Measurements from ENCODE around the gene SVOPL.

The SVOPL gene

DNA sequence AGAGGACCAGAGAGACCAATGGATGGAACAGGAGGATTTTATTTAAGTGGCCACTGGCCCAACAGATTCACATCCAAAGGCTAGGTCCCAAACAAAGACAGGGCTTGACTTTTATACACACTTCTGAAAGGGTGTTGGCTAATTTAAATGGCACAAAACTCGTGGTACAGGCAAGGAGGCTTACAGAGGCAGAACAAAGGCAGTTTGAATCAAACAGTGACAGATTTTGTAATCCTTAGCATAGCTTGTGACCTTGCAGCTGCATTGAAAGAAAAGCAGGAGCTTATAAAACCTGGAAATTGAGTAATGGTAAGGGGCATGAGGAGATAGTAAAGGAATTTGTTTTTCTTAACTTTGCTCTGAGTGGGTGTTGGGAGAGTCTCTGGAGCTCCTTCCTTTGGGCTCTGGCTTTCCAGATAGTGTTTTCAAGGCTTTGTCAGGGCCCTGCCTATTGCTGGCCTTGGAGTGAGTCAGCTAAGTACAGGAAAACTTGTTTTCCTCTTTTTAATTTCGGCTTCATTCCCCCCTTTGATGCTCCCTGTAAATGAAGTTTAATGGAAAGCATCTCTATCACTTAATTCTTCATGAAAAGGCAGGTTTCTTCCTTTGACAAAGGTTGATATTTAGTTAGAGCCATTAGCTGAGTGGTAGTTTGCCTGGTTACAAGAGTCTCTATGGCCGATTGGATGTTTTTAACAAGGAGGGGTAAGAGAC lies 144.2 kb downstream of the SVOPL start:
- H3K9ac ChIP-seq (ENCODE audit: low read depth, low read length), result no peak overlapping the region

DNA sequence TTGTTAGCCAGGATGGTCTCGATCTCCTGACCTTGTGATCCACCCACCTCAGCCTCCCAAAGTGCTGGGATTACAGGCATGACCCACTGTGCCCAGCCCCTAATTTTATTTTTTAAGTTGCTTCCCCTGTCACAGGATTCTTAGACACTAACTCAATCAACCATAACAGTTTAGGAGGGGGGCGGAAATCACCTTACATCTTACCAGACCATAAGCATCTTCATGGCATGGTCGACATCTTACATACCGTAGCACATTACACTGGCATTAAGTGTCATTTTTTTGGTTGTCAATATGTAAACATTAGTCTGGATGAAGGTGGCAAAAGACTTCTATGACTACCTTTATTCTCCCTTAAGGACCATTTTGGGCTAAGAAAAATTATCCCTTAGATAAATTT lies 145.5 kb downstream of the SVOPL start:
- H3K4me1 ChIP-seq (ENCODE audit: control insufficient read depth, insufficient read depth, low read length), result no peaks in the 10 kb centered on the region
- no peaks in the 10 kb centered on the region for H3K27me3 ChIP-seq (ENCODE audit: control insufficient read depth, insufficient read depth, low read length)
- peaks cover 99% of the 10 kb centered on the region for H3K36me3 ChIP-seq (ENCODE audit: control insufficient read depth, insufficient read depth, low read length)
- H3K9me3 ChIP-seq (ENCODE audit: control insufficient read depth, insufficient read depth, low read length), result peaks cover 49% of the 10 kb centered on the region
- no peak overlapping the region for H3K27ac ChIP-seq (ENCODE audit: low read depth, low read length)
- no peak overlapping the region for H3K9ac ChIP-seq (ENCODE audit: low read depth, low read length)
- no peak overlapping the region for H3K4me3 ChIP-seq (ENCODE audit: low read depth, low read length)

More for the DNA sequence above, 144.2 kb downstream of the SVOPL start:
- no peak overlapping the region for H3K4me3 ChIP-seq (ENCODE audit: low read depth, low read length)
- no peak overlapping the region for H3K27ac ChIP-seq (ENCODE audit: low read depth, low read length)
- peaks cover 99% of the 10 kb centered on the region for H3K36me3 ChIP-seq (ENCODE audit: control insufficient read depth, insufficient read depth, low read length)
- H3K9me3 ChIP-seq (ENCODE audit: control insufficient read depth, insufficient read depth, low read length), result peaks cover 49% of the 10 kb centered on the region
- no peaks in the 10 kb centered on the region for H3K4me1 ChIP-seq (ENCODE audit: control insufficient read depth, insufficient read depth, low read length)
- H3K27me3 ChIP-seq (ENCODE audit: control insufficient read depth, insufficient read depth, low read length), result no peaks in the 10 kb centered on the region

DNA sequence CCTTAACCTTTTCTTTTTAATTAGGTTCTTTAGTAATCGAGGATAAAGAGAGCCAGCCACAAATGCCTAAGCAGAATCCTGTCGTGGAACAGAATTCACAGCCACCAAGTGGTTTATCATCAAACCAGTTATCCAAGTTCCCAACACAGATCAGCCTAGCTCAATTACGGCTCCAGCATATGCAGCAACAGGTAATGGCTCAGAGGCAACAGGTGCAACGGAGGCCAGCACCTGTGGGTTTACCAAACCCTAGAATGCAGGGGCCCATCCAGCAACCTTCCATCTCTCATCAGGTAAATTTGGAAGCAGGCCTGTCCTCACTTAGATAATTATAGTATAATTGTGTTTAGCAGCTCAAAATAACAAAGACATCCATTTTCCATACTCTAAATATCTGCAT lies 146.5 kb downstream of the SVOPL start:
- Histone ChIP-seq H3K4me3 (ENCODE audit: low read depth, low read length) (no peak overlapping the region), H3K27ac (ENCODE audit: low read depth, low read length) (no peak overlapping the region), H3K9me3 (ENCODE audit: control insufficient read depth, insufficient read depth, low read length) (peaks cover 48% of the 10 kb centered on the region), H3K36me3 (ENCODE audit: control insufficient read depth, insufficient read depth, low read length) (peaks cover 99% of the 10 kb centered on the region), H3K4me1 (ENCODE audit: control insufficient read depth, insufficient read depth, low read length) (no peaks in the 10 kb centered on the region), H3K27me3 (ENCODE audit: control insufficient read depth, insufficient read depth, low read length) (no peaks in the 10 kb centered on the region), H3K9ac (ENCODE audit: low read depth, low read length) (no peak overlapping the region)

- Histone ChIP-seq H3K9me3 (ENCODE audit: control insufficient read depth, insufficient read depth, low read length) (peaks cover 47% of the 10 kb centered on the region), H3K4me3 (ENCODE audit: low read depth, low read length) (no peak overlapping the region), H3K27me3 (ENCODE audit: control insufficient read depth, insufficient read depth, low read length) (no peaks in the 10 kb centered on the region), H3K36me3 (ENCODE audit: control insufficient read depth, insufficient read depth, low read length) (peaks cover 99% of the 10 kb centered on the region), H3K9ac (ENCODE audit: low read depth, low read length) (no peak overlapping the region), H3K27ac (ENCODE audit: low read depth, low read length) (no peak overlapping the region), H3K4me1 (ENCODE audit: control insufficient read depth, insufficient read depth, low read length) (no peaks in the 10 kb centered on the region)
Observed at GRCh38 chr7:138553805-138554204, 147.4 kb downstream of the SVOPL start.

DNA sequence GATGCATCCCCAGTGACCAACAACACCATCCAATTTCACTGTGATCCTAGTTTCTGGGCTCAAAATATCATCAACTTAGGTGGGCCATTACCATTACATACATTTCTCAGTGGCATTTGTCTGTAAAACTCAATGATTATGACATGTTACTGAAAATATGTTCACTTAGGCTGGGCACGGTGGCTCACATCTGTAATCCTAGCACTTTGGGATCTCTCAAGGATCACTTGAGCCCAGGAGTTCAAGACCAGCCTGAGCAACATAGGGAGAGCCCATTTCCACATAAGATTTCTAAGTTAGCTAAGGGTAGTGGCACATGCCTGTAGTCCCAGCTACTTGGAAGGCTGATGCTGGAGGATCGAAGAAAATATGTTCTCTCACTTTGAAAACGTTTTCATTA lies 150.1 kb downstream of the SVOPL start:
- no peak overlapping the region for H3K27ac ChIP-seq (ENCODE audit: low read depth, low read length)
- H3K27me3 ChIP-seq (ENCODE audit: control insufficient read depth, insufficient read depth, low read length), result no peaks in the 10 kb centered on the region
- H3K9ac ChIP-seq (ENCODE audit: low read depth, low read length), result no peak overlapping the region
- no peak overlapping the region for H3K4me3 ChIP-seq (ENCODE audit: low read depth, low read length)
- H3K4me1 ChIP-seq (ENCODE audit: control insufficient read depth, insufficient read depth, low read length), result no peaks in the 10 kb centered on the region
- H3K9me3 ChIP-seq (ENCODE audit: control insufficient read depth, insufficient read depth, low read length), result peaks cover 34% of the 10 kb centered on the region
- H3K36me3 ChIP-seq (ENCODE audit: control insufficient read depth, insufficient read depth, low read length), result peaks cover 99% of the 10 kb centered on the region

DNA sequence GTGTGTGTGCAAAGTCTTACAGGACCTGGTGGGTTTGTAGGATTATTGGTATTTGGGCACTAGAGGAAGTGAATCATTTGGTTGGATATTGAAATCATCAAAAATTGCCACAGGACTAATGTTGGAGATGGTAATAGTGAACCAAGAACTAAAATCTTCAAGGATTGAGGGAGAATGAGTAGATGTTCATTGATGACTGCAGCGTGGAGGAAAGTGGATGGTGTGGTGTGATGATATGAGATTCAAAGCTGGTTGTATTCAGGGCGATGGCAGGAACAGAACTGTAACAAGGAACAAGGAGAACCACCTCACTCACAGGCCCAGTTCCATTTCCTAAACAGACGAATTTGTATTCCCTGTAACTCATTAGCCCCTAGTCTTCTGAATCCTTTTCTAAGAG lies 150.8 kb downstream of the SVOPL start:
- Histone ChIP-seq H3K4me1 (ENCODE audit: control insufficient read depth, insufficient read depth, low read length) (no peaks in the 10 kb centered on the region), H3K9me3 (ENCODE audit: control insufficient read depth, insufficient read depth, low read length) (peaks cover 29% of the 10 kb centered on the region), H3K4me3 (ENCODE audit: low read depth, low read length) (no peak overlapping the region), H3K27me3 (ENCODE audit: control insufficient read depth, insufficient read depth, low read length) (no peaks in the 10 kb centered on the region), H3K27ac (ENCODE audit: low read depth, low read length) (no peak overlapping the region), H3K36me3 (ENCODE audit: control insufficient read depth, insufficient read depth, low read length) (peaks cover 100% of the 10 kb centered on the region), H3K9ac (ENCODE audit: low read depth, low read length) (no peak overlapping the region)

DNA sequence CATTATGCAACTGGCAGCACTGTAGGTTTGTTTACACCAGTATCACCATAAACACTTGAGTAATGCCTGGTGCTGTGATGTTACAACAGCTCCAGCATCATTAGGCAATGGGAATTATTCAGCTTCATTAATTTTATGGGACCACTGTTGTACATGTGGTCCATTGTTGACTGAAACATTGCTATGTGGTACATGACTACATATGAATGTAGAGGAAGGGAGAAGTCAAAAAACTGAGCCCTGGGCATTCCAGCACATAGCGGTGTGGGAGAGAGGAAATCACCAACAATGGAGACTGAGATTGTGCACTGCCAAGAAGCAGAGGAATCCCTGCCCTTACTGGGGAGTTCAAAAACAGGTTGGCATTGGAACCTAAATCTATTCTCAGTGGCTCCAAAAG lies 152.1 kb downstream of the SVOPL start:
- Histone ChIP-seq H3K4me1 (ENCODE audit: control insufficient read depth, insufficient read depth, low read length) (no peaks in the 10 kb centered on the region), H3K9ac (ENCODE audit: low read depth, low read length) (no peak overlapping the region), H3K27me3 (ENCODE audit: control insufficient read depth, insufficient read depth, low read length) (no peaks in the 10 kb centered on the region), H3K4me3 (ENCODE audit: low read depth, low read length) (no peak overlapping the region), H3K36me3 (ENCODE audit: control insufficient read depth, insufficient read depth, low read length) (peaks cover 100% of the 10 kb centered on the region), H3K9me3 (ENCODE audit: control insufficient read depth, insufficient read depth, low read length) (peaks cover 17% of the 10 kb centered on the region), H3K27ac (ENCODE audit: low read depth, low read length) (no peak overlapping the region)

DNA sequence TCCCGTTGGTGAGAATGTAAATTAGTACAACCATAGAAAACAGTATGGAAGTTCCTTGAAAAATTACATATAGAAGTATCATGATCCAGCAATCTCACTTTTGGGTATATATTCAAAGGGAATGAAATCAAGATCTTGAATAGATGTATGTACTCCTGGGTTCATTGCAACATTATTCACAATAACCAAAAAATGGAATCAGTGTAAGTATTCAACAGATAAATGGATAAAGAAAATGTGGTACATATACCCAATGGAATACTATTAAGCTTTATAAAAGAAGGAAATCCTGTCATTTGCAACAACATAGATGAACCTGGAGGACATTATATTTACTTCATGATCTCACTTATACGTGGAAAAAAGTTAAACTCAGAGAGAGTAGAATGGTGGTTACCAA lies 154.3 kb downstream of the SVOPL start:
- Histone ChIP-seq H3K9me3 (ENCODE audit: control insufficient read depth, insufficient read depth, low read length) (no peaks in the 10 kb centered on the region), H3K9ac (ENCODE audit: low read depth, low read length) (no peak overlapping the region), H3K27ac (ENCODE audit: low read depth, low read length) (no peak overlapping the region), H3K36me3 (ENCODE audit: control insufficient read depth, insufficient read depth, low read length) (peaks cover 100% of the 10 kb centered on the region), H3K4me1 (ENCODE audit: control insufficient read depth, insufficient read depth, low read length) (no peaks in the 10 kb centered on the region), H3K4me3 (ENCODE audit: low read depth, low read length) (no peak overlapping the region), H3K27me3 (ENCODE audit: control insufficient read depth, insufficient read depth, low read length) (no peaks in the 10 kb centered on the region)

DNA sequence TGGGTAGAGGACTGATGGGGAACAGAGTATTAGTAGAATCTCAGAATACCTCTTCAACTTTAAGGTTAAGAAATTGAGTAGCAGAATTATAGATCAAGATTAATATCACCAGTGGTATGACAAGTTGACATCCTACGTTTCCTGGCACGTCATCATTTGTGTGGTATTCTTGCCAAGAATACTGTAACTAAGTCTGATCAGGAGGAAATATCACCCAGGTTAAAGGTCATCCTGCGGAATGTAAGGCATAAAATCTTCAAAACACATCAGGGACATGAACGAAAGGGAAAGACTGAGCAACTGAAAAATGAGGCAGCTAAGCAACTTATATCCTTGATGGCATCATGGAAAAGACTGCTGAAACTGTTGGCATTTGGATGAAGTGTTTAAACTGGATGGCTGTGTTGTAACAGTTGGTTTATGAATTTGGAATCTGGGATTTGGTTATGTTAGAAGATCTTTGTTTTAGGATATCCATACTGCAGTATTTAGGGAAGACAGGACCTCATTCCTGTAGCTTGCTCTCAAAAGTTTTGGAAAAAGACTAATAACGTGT lies 155.0 kb downstream of the SVOPL start:
- Histone ChIP-seq H3K4me1 (ENCODE audit: control insufficient read depth, insufficient read depth, low read length) (no peaks in the 10 kb centered on the region), H3K27ac (ENCODE audit: low read depth, low read length) (no peak overlapping the region), H3K4me3 (ENCODE audit: low read depth, low read length) (no peak overlapping the region), H3K9ac (ENCODE audit: low read depth, low read length) (no peak overlapping the region), H3K27me3 (ENCODE audit: control insufficient read depth, insufficient read depth, low read length) (no peaks in the 10 kb centered on the region), H3K9me3 (ENCODE audit: control insufficient read depth, insufficient read depth, low read length) (no peaks in the 10 kb centered on the region), H3K36me3 (ENCODE audit: control insufficient read depth, insufficient read depth, low read length) (peaks cover 100% of the 10 kb centered on the region)

DNA sequence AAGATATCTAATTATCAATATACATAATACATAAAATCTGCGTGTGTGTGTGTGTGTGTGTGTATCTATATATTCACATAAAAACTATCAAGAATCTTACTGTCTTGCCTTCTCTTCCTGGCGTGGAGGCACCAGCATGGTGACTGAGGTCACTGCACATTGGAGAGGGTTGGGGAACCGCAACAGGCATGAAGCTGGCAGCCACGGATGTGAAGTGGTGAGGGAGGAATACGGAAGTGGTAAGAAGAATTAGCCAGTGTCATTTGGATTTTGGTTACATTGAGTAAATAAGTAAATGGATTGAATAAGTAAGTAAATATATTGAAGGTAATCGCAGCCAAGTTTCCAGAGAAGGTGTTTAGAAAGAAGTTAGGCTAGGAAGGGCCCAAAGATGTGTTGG lies 156.0 kb downstream of the SVOPL start:
- H3K9me3 ChIP-seq (ENCODE audit: control insufficient read depth, insufficient read depth, low read length), result no peaks in the 10 kb centered on the region
- no peak overlapping the region for H3K9ac ChIP-seq (ENCODE audit: low read depth, low read length)
- peaks cover 100% of the 10 kb centered on the region for H3K36me3 ChIP-seq (ENCODE audit: control insufficient read depth, insufficient read depth, low read length)
- no peak overlapping the region for H3K4me3 ChIP-seq (ENCODE audit: low read depth, low read length)
- no peak overlapping the region for H3K27ac ChIP-seq (ENCODE audit: low read depth, low read length)
- no peaks in the 10 kb centered on the region for H3K27me3 ChIP-seq (ENCODE audit: control insufficient read depth, insufficient read depth, low read length)
- no peaks in the 10 kb centered on the region for H3K4me1 ChIP-seq (ENCODE audit: control insufficient read depth, insufficient read depth, low read length)
